Activated naive CD4-positive, alpha-beta T cell treated with anti-CD3 and anti-CD28 coated beads for 36 hours (primary cell): ENCODE data around the gene TBX4. TPM values are rescaled to one million over a fixed set of nuclear protein-coding genes. Genes with fewer than 3 reads are reported as not detected.
"Not testable (repeated sequence)": the region's sequence is repeated elsewhere in the genome, so short reads cannot be mapped to it uniquely, and the experiment has no call there.

Experiments used
- CTCF ChIA-PET: fragments of 350-600 bp; sonication (Branson Sonifier 250); formaldehyde crosslinking; loops from one replicate; lab custom pipeline; 2021; ENCODE audit warnings: antibody characterized with exemption; lab: Charles Lee
- DNase-seq: peaks from one replicate; pipeline ENCODE4 v3.0.0-alpha.2; 2020
- H3K27ac Mint-ChIP-seq: one replicate; pipeline ENCODE4 v1.8.0; 2021; ENCODE audit warnings: mild to moderate bottlenecking, mixed read lengths
- H3K27me3 Mint-ChIP-seq: one replicate; pipeline ENCODE4 v1.8.0; 2021; ENCODE audit warnings: low read depth, mixed read lengths
- H3K36me3 Mint-ChIP-seq: one replicate; pipeline ENCODE4 v1.8.0; 2021; ENCODE audit warnings: low read depth, mixed read lengths
- H3K4me1 Mint-ChIP-seq: one replicate; pipeline ENCODE4 v1.8.0; 2021; ENCODE audit warnings: low read depth, mixed read lengths
- H3K4me3 Mint-ChIP-seq: one replicate; pipeline ENCODE4 v1.8.0; 2021; ENCODE audit warnings: mild to moderate bottlenecking, moderate library complexity, mixed read lengths
- H3K9me3 Mint-ChIP-seq: one replicate; pipeline ENCODE4 v1.8.0; 2021; ENCODE audit warnings: mixed read lengths
- intact Hi-C: fragments of 100-400 bp; cut with micrococcal nuclease; formaldehyde crosslinking; loops from one replicate; pipeline ENCODE4 v1.15.1; 2023
- total RNA-seq, 2 experiments: library from RNA; stranded (reverse); gene quantifications; one replicate each; pipeline ENCODE4 v1.2.3, GENCODE V29; 2021

The TBX4 gene
- total RNA-seq, 2 experiments from 2014 or later = not detected

DNA sequence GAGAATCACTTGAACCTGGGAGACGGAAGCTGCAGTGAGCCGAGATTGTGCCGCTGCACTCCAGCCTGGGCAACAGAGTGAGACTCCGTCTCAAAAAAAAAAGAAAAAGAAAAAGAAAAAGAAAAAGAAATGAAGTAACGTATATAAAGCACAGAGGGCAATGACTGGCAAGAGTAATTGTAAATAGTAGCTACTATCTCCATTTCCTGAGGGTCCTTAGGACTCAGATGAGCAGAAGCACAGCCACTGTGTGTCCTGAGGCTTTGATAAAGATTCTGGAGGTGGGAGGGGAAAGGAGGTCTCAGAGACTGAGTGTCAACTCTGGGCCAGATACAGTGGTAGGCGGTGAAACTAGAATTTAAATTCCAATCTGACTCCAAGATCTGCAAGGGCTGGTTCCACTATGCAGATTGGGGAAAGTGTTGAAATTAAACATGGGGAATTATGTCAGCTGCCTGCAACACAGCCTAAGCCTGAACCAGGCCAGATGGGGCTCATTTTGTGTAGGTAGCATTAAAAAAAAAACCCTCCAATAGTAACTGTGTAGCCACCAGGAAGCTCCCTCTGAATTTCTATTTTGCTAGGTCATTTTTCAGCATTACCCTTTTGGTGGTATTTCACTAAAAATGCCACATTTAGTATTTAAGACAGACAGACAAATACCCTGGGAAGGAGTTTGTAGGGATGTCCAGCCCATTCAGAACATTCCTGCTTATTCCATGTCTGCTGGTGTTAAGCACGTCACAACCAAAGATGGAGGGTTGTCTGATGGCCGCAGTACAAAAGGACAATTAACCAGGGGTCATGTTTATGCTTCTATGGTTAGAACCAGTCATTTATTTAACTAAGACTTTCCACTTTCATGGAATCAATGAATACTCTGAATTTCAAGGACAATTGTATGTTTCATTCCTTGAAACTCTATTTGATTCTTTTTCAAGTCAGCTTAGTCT lies 46.1 kb downstream of the TBX4 start:
- Mint-ChIP-seq H3K4me3 (no peak overlapping the region), H3K27me3 (no peaks in the 10 kb centered on the region), H3K27ac (no peak overlapping the region), H3K4me1 (no peaks in the 10 kb centered on the region), H3K9me3 (no peaks in the 10 kb centered on the region), H3K36me3 (no peaks in the 10 kb centered on the region)
- DNase-seq = no peak
- intact Hi-C loops = no loop called here
- CTCF ChIA-PET = no interaction called here

GRCh38 chr17:61499632-61500031 lies 47.4 kb downstream of the TBX4 start:
- Mint-ChIP-seq H3K4me3 (no peak overlapping the region), H3K4me1 (no peaks in the 10 kb centered on the region), H3K9me3 (no peaks in the 10 kb centered on the region), H3K36me3 (no peaks in the 10 kb centered on the region), H3K27me3 (peaks cover 2% of the 10 kb centered on the region), H3K27ac (no peak overlapping the region)
- intact Hi-C loops = no loop called here
- CTCF ChIA-PET = no interaction called here
- no peak for DNase-seq

- H3K27me3 Mint-ChIP-seq = peaks cover 6% of the 10 kb centered on the region
- CTCF ChIA-PET = no interaction called here
Measured at GRCh38 chr17:61500287-61500686, 48.1 kb downstream of the TBX4 start.

GRCh38 chr17:61502292-61502691 lies 50.1 kb downstream of the TBX4 start:
- CTCF ChIA-PET = no interaction called here
- Mint-ChIP-seq H3K36me3 (no peaks in the 10 kb centered on the region), H3K9me3 (no peaks in the 10 kb centered on the region), H3K4me3 (no peak overlapping the region), H3K4me1 (no peaks in the 10 kb centered on the region), H3K27ac (no peak overlapping the region), H3K27me3 (peaks cover 6% of the 10 kb centered on the region)
- intact Hi-C loops = no loop called here
- no peak for DNase-seq

More at GRCh38 chr17:61500287-61500686, 48.1 kb downstream of the TBX4 start:
- no peaks in the 10 kb centered on the region for H3K4me1 Mint-ChIP-seq
- H3K36me3 Mint-ChIP-seq = no peaks in the 10 kb centered on the region
- no peak overlapping the region for H3K27ac Mint-ChIP-seq
- no peaks in the 10 kb centered on the region for H3K9me3 Mint-ChIP-seq
- no peak for DNase-seq
- H3K4me3 Mint-ChIP-seq = no peak overlapping the region
- intact Hi-C loops = no loop called here

DNA sequence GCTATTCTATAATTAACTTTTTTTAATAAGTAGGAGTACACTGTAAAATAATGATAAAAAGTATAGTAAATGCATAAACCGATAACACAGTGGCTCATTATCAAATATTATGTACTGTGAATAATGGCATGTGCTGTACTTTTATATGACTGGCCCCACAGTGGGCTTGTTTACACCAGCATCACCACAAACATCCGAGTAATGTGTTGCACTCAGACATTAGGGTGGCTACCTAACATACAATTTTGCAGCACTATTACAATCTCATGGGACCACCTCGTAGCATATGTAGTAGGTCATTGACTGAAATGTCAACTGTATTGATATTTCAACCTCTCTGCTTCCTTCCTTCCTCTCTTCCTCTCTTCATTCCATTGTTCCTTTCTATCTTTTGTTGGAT lies 51.7 kb downstream of the TBX4 start:
- no peak for DNase-seq
- Mint-ChIP-seq H3K36me3 (no peaks in the 10 kb centered on the region), H3K4me3 (no peak overlapping the region), H3K9me3 (no peaks in the 10 kb centered on the region), H3K27me3 (peaks cover 12% of the 10 kb centered on the region), H3K4me1 (no peaks in the 10 kb centered on the region), H3K27ac (no peak overlapping the region)
- intact Hi-C loops = no loop called here
- CTCF ChIA-PET = no interaction called here

DNA sequence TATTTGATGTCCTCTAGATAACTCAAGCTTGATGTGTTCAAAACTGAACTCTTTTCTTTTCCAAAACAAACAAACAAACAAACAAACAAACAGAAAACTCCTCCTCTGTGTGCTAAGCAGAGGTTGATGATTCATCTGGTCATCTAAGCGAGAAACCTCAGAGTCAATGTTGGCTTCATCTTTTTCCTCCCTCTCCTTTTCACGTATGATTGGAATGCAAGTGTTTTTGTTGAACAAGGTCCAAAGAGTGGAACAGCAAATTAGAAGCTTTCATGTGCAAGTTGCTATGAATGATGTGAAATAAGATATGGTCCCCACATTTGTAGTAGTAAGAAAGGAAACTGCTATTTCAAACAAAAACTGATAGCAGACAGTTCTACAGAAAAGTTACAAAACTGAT lies 52.5 kb downstream of the TBX4 start:
- intact Hi-C loops = no loop called here
- Mint-ChIP-seq H3K27ac (no peak overlapping the region), H3K4me1 (no peaks in the 10 kb centered on the region), H3K36me3 (no peaks in the 10 kb centered on the region), H3K27me3 (peaks cover 12% of the 10 kb centered on the region), H3K9me3 (no peaks in the 10 kb centered on the region), H3K4me3 (no peak overlapping the region)
- no peak for DNase-seq
- CTCF ChIA-PET = no interaction called here

GRCh38 chr17:61505846-61506627 lies 53.8 kb downstream of the TBX4 start:
- no peaks in the 10 kb centered on the region for H3K4me1 Mint-ChIP-seq
- no peak for DNase-seq
- no peaks in the 10 kb centered on the region for H3K36me3 Mint-ChIP-seq
- H3K9me3 Mint-ChIP-seq = no peaks in the 10 kb centered on the region
- H3K27me3 Mint-ChIP-seq = peaks cover 12% of the 10 kb centered on the region
- no peak overlapping the region for H3K27ac Mint-ChIP-seq
- no peak overlapping the region for H3K4me3 Mint-ChIP-seq
- intact Hi-C loops = no loop called here
- CTCF ChIA-PET = no interaction called here

- H3K9me3 Mint-ChIP-seq = no peaks in the 10 kb centered on the region
- no peaks in the 10 kb centered on the region for H3K36me3 Mint-ChIP-seq
- no peak for DNase-seq
- CTCF ChIA-PET = no interaction called here
- intact Hi-C loops = no loop called here
- H3K27me3 Mint-ChIP-seq = peaks cover 12% of the 10 kb centered on the region
- H3K27ac Mint-ChIP-seq = no peak overlapping the region
- H3K4me3 Mint-ChIP-seq = no peak overlapping the region
- no peaks in the 10 kb centered on the region for H3K4me1 Mint-ChIP-seq
Measured at GRCh38 chr17:61507383-61508066, 55.3 kb downstream of the TBX4 start.

DNA sequence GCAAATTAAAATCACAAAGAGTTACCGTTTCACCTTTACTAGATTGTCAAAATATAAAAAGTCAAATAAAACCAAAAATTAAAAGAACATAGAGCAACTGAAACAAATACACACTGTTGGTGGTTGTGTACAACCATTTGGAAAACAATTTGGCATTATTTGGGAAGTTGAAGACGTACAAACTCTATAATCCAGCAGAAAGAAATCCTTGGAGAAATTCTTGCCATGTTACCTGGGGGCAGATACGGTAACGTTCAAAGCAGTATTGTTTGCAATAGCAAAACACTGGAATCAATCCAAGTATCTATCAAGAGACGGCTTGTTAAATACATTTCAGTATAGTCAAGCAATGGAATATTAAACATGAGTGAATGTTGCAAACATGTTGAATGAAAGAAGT lies 56.7 kb downstream of the TBX4 start:
- no peak for DNase-seq
- Mint-ChIP-seq H3K27me3 (peaks cover 12% of the 10 kb centered on the region), H3K9me3 (no peaks in the 10 kb centered on the region), H3K36me3 (no peaks in the 10 kb centered on the region), H3K27ac (no peak overlapping the region), H3K4me1 (no peaks in the 10 kb centered on the region), H3K4me3 (no peak overlapping the region)
- CTCF ChIA-PET = no interaction called here
- intact Hi-C loops = no loop called here

DNA sequence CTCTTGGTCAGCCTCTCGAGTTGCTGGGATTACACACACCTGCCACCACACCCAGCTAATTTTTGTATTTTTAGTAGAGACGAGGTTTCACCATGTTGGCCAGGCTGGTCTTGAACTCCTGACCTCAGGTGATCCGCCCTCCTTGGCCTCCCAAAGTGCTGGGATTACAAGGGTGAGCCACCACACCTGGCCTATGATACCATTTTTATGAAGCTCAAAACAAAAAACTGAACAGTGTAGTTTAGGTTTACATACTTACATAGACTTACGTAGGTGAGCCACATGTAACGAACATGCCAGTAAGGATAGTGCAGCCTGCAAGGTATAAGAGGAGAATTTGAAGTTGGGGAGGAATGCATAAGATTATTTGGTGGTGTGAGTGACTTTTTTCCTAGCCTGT lies 57.2 kb downstream of the TBX4 start:
- H3K4me3 Mint-ChIP-seq, DNase-seq, CTCF ChIA-PET, H3K9me3 Mint-ChIP-seq, H3K36me3 Mint-ChIP-seq, intact Hi-C loops, H3K4me1 Mint-ChIP-seq, H3K27ac Mint-ChIP-seq: not testable (repeated sequence)
- peaks cover 15% of the 10 kb centered on the region for H3K27me3 Mint-ChIP-seq

- Mint-ChIP-seq H3K4me1 (no peaks in the 10 kb centered on the region), H3K9me3 (no peaks in the 10 kb centered on the region), H3K27me3 (peaks cover 10% of the 10 kb centered on the region), H3K36me3 (no peaks in the 10 kb centered on the region), H3K27ac (no peak overlapping the region), H3K4me3 (no peak overlapping the region)
- CTCF ChIA-PET = no interaction called here
- DNase-seq = no peak
- intact Hi-C loops = no loop called here
Measured at GRCh38 chr17:61510237-61510636, 58.0 kb downstream of the TBX4 start.

DNA sequence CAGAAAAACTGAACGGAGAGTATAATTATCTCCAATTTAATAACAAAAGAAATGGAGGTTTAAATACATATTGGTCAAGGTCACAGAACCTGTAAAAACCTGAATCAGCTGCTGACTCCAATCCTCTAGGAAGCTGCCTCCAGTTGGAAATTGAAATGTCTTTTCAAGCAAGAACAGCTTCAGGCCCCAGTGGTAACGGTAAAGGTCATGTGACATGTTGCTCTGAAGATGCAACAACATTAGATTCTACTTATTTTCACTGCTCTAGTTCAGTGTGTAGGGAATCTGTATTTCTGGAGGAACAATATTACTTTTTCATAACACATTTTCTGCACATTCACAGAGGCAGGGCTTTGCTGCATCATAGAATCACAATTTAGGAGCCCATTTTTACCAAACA lies 58.8 kb downstream of the TBX4 start:
- no peak for DNase-seq
- Mint-ChIP-seq H3K4me1 (no peaks in the 10 kb centered on the region), H3K4me3 (no peak overlapping the region), H3K36me3 (no peaks in the 10 kb centered on the region), H3K27me3 (peaks cover 10% of the 10 kb centered on the region), H3K9me3 (no peaks in the 10 kb centered on the region), H3K27ac (no peak overlapping the region)
- CTCF ChIA-PET = no interaction called here
- intact Hi-C loops = no loop called here
